K562 (cell line): ENCODE data around the gene CAPS. TPM values are rescaled to one million over a fixed set of nuclear protein-coding genes. Genes with fewer than 3 reads are reported as not detected.

Experiments
- ATAC-seq: fragments of 200-7000 bp; cut with Tn5 transposase; 3 replicates; pipeline ENCODE4 v1.9.1; 2020; ENCODE audit warnings: moderate library complexity
- BruUV-seq: library from RNA; stranded (reverse); fragments of 400-500 nt; replicated peaks from 2 replicates; lab custom pipeline; 2021; lab: Mats Ljungman, UMichigan
- CTCF ChIA-PET: fragments of 300-600 bp; formaldehyde crosslinking; extraction: SDS; loops from one replicate; lab custom pipeline; 2021; ENCODE audit warnings: low intra/inter-chr PET ratio; lab: Yijun Ruan, JAX
- POLR2A ChIA-PET: fragments of 300-600, 350-650 bp; sonication (Branson Sonifier 250); formaldehyde crosslinking; extraction: SDS; loops from one replicate; lab custom pipeline; 2021; ENCODE audit warnings: antibody characterized with exemption, inconsistent platforms; lab: Yijun Ruan, JAX
- DNase-seq, 4 experiments: peaks; one replicate each; pipeline versions ENCODE4 v3.0.0 to v3.0.0-alpha.2; 2011 to 2018; ENCODE audit warnings: low spot score in 3 of 4, mixed read lengths in 3 of 4; ENCODE audit errors: extremely low read depth in 1 of 4
- FAIRE-seq: peaks from 2 replicates; lab custom pipeline; 2011; peaks lifted over from hg19 to GRCh38; lab: Jason Lieb, UNC
- H2AFZ ChIP-seq: 2 replicates; pipeline ENCODE4 v1.6.0; 2011; ENCODE audit warnings: low read depth, low read length, control low read depth, inconsistent platforms
- H3K27ac ChIP-seq: fragments of 200-600 bp; 3 replicates; pipeline ENCODE4 v1.8.0; 2011; ENCODE audit warnings: low read depth, mild to moderate bottlenecking, control low read depth, inconsistent platforms, low read length, moderate library complexity, mixed read lengths; ENCODE audit errors: extremely low read depth
- H3K27me3 ChIP-seq, 2 experiments: fragments of 300-600 bp in 1 of 2; 2 replicates in 1 of 2; 3 replicates in 1 of 2; pipeline versions ENCODE4 v1.6.0 to v1.8.0; 2011; ENCODE audit warnings: inconsistent platforms in 2 of 2, low read length in 2 of 2, mild to moderate bottlenecking in 1 of 2, mixed read lengths in 1 of 2, moderate library complexity in 1 of 2; ENCODE audit not compliant: control insufficient read depth in 2 of 2, insufficient read depth in 2 of 2
- H3K36me3 ChIP-seq: fragments of 300-600 bp; 3 replicates; pipeline ENCODE4 v1.8.0; 2011; ENCODE audit warnings: mild to moderate bottlenecking, low read length, inconsistent platforms; ENCODE audit not compliant: control insufficient read depth, insufficient read depth
- H3K4me1 ChIP-seq, 2 experiments: fragments of 200-600 bp in 1 of 2; replicated peaks in 1 of 2; 2 replicates in 1 of 2; 3 replicates in 1 of 2; pipeline versions ENCODE4 v1.5.1 to v1.8.0; 2011; ENCODE audit warnings: inconsistent platforms in 2 of 2, low read length in 2 of 2, mild to moderate bottlenecking in 1 of 2, mixed read lengths in 1 of 2, moderate library complexity in 1 of 2; ENCODE audit not compliant: control insufficient read depth in 2 of 2, insufficient read depth in 2 of 2
- H3K4me2 ChIP-seq: 2 replicates; pipeline ENCODE4 v1.6.1; 2011; ENCODE audit warnings: low read length, control low read depth, inconsistent platforms, mixed read lengths; ENCODE audit not compliant: insufficient read depth
- H3K4me3 ChIP-seq: fragments of 200-600 bp; sonication (generic), shearing (Covaris generic); 2 replicates; pipeline ENCODE4 v1.5.1; 2016; ENCODE audit warnings: control low read depth, inconsistent platforms
- H3K79me2 ChIP-seq: fragments of 200-600 bp; 3 replicates; pipeline ENCODE4 v1.8.0; 2011; ENCODE audit warnings: low read length, inconsistent platforms; ENCODE audit not compliant: control insufficient read depth, insufficient read depth
- H3K9ac ChIP-seq, 2 experiments: 2 replicates each; pipeline versions ENCODE4 v1.6.0 to v1.6.1; 2011; ENCODE audit warnings: low read depth in 2 of 2, low read length in 2 of 2, control low read depth in 1 of 2, inconsistent platforms in 1 of 2, mild to moderate bottlenecking in 1 of 2, mixed read lengths in 1 of 2; ENCODE audit not compliant: insufficient read depth in 1 of 2
- H3K9me1 ChIP-seq: one replicate; pipeline ENCODE4 v1.6.0; 2011; ENCODE audit warnings: inconsistent platforms, mild to moderate bottlenecking, low read length, moderate library complexity; ENCODE audit not compliant: control insufficient read depth, insufficient read depth
- H3K9me3 ChIP-seq: replicated peaks from 2 replicates; pipeline ENCODE4 v1.5.1; 2011; ENCODE audit warnings: low read depth, low read length, inconsistent platforms; ENCODE audit not compliant: control insufficient read depth, insufficient read depth
- H4K20me1 ChIP-seq: replicated peaks from 2 replicates; pipeline ENCODE4 v1.6.1; 2011; ENCODE audit warnings: low read length, inconsistent platforms, mixed read lengths; ENCODE audit not compliant: control insufficient read depth, insufficient read depth
- CCAR2 ChIP-seq: fragments of 200-400 bp; formaldehyde crosslinking; IDR thresholded peaks from 2 replicates; pipeline ENCODE4 v1.6.1; 2017; ENCODE audit warnings: mild to moderate bottlenecking, low read depth, low read length
- CHD2 ChIP-seq: IDR thresholded peaks from 2 replicates; pipeline ENCODE4 v1.6.1; 2011; ENCODE audit warnings: low read depth, low read length
- EHMT2 ChIP-seq: fragments of 450-650 bp; IDR thresholded peaks from 2 replicates; pipeline ENCODE4 v1.6.1; 2018; ENCODE audit warnings: antibody characterized with exemption
- HSF4 ChIP-seq: fragments of 250-450 bp; sonication (Bioruptor Pico); IDR thresholded peaks from 2 replicates; pipeline ENCODE4 v2.1.2; 2022; ENCODE audit warnings: mild to moderate bottlenecking, moderate library complexity, borderline replicate concordance
- KDM4B ChIP-seq, 2 experiments: fragments of 450-650 bp in 1 of 2; sonication (generic) in 1 of 2; IDR thresholded peaks; 2 replicates each; pipeline ENCODE4 v1.6.1; 2016 to 2017; ENCODE audit warnings: borderline replicate concordance in 2 of 2, antibody characterized with exemption in 1 of 2, low read depth in 1 of 2, mild to moderate bottlenecking in 1 of 2
- PPARD ChIP-seq: fragments of 250-450 bp; sonication (Bioruptor Pico); IDR thresholded peaks from 2 replicates; pipeline ENCODE4 v1.8.0; 2022; ENCODE audit warnings: inconsistent platforms, mild to moderate bottlenecking, moderate library complexity
- PYGO2 ChIP-seq: fragments of 450-650 bp; IDR thresholded peaks from 2 replicates; pipeline ENCODE4 v1.6.1; 2016; ENCODE audit warnings: mild to moderate bottlenecking, missing genetic modification characterization, moderate library complexity, missing compliant biosample characterization
- STAT5A ChIP-seq: IDR thresholded peaks from 2 replicates; pipeline ENCODE4 v1.6.1; 2012; ENCODE audit warnings: low read length, inconsistent platforms, borderline replicate concordance
- ZBTB17 ChIP-seq: fragments of 450-650 bp; formaldehyde crosslinking; IDR thresholded peaks from 2 replicates; pipeline ENCODE4 v1.4.0; 2020; ENCODE audit warnings: mild to moderate bottlenecking
- ZKSCAN1 ChIP-seq: fragments of 150-350 bp; IDR thresholded peaks from 2 replicates; pipeline ENCODE4 v1.6.1; 2016; ENCODE audit warnings: low read depth, low read length
- WGBS: fragments of 100-300 bp; shearing (Covaris generic); methylation state at CpG from one replicate; pipeline ENCODE4 v1.1.6; 2016; ENCODE audit warnings: low coverage, mixed read lengths; ENCODE audit not compliant: insufficient coverage; ENCODE audit errors: missing lambda C conversion rate; 5-methylcytosine and 5-hydroxymethylcytosine counted together
- in situ Hi-C: fragments of 300-500 bp; cut with MboI; formaldehyde crosslinking; loops from 4 replicates; pipeline ENCODE4 v1.15.0; 2018; ENCODE audit warnings: inconsistent platforms, mixed read lengths
- intact Hi-C: fragments of 100-400 bp; cut with micrococcal nuclease; formaldehyde crosslinking; loops from 2 replicates; pipeline ENCODE4 v1.14.2; 2022
- polyA plus RNA-seq, 8 experiments: library from polyadenylated mRNA; depleted of rRNA in 4 of 8; stranded (reverse) in 5 of 8; unstranded in 3 of 8; fragments of >200 nt; fragmentation: Nextera tagmentation in 2 of 8; fragmentation: Illumina TruSeq in 1 of 8; extraction: Ambion mirVana in 2 of 8; extraction: Trizol in 1 of 8; gene quantifications; 2 replicates each; pipeline versions ENCODE4 v1.2.1 to v1.2.3, GENCODE V29; 2011 to 2014; ENCODE audit warnings: inconsistent platforms in 1 of 8, missing spikeins in 1 of 8
- total RNA-seq, 7 experiments: library from RNA; depleted of rRNA in 6 of 7; stranded (reverse); fragments of >200 nt in 6 of 7; fragmentation: Illumina TruSeq in 2 of 7; extraction: Trizol in 2 of 7; gene quantifications; 2 replicates each; pipeline versions ENCODE4 v1.2.1 to v1.2.3, GENCODE V29; 2011 to 2021; ENCODE audit warnings: low replicate concordance in 1 of 7
- TF ChIP-seq, protein P1 (sequence below): IDR thresholded peaks from 2 replicates; pipeline ENCODE4 v1.6.1; 2014; ENCODE audit warnings: antibody characterized with exemption
- TF ChIP-seq, protein P2 (sequence below): sonication (generic); IDR thresholded peaks from 2 replicates; pipeline ENCODE4 v1.6.1; 2016
- TF ChIP-seq, protein P3 (sequence below): fragments of 450-650 bp; IDR thresholded peaks from 2 replicates; pipeline ENCODE4 v1.6.1; 2018; ENCODE audit not compliant: partially characterized antibody

The CAPS gene
- total and polyA plus RNA-seq, 9 of the 15 experiments (the other 6 are each of a cell fraction or from before 2014, with no cell fraction given): 0.15 to 4.0 (median 0.91) TPM

DNA sequence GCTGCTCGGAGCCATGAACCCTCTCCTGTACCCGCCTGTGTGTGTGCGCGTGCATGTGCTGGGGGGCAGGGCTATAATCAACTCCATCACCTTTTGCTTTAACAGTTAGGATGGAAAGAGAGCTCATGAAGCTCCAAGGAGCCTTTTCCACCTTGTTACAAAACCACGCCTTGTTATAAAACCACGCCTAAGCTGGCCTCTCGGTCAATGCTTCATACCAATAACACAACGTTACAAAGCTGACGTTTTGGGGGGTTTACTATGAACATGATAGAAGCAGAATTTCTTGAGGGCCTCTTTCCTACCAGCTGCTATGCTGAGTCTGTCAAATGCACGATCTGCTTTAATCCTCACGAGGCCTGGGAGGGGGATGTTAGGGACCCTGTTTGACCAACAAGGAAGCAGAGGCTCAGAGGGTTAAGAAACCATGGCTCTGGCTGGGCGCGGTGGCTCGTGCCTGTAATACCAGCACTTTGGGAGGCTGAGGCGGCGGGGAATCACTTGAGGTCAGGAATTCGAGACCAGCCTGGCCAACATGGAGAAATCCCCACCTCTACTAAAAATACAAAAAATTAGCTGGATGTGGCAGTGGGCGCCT lies 11.9 kb downstream of the CAPS start:
- Histone ChIP-seq H3K4me3 (no peak overlapping the region), H3K36me3 (peaks cover 97% of the 10 kb centered on the region; the same call in 2 of the 3 replicates), H2AFZ (no peak overlapping the region), H3K9me3 (no peaks in the 10 kb centered on the region), H3K4me2 (no peak overlapping the region), H3K9me1 (no peaks in the 10 kb centered on the region), H3K9ac (no peak overlapping the region), H3K27me3 (no peaks in the 10 kb centered on the region), H3K27ac (no peak overlapping the region), H3K4me1 (peaks cover 0 to 8% of the 10 kb centered on the region in 2 experiments; a peak in 1 of 5 replicates), H4K20me1 (no peaks in the 10 kb centered on the region), H3K79me2 (no peaks in the 10 kb centered on the region; the same call in 2 of the 3 replicates)
- ChIA-PET POLR2A (interaction anchor here (0.5 to 1.9 kb wide), 3 partner anchors 12 to 23 kb away, joined by 3 to 5 read pairs (median 3); partner anchors contain the start of gene NDUFA11), CTCF (no interaction called here)
- intact Hi-C loops (no loop called here), in situ Hi-C loops (no loop called here)
- 93% methylated on average over 18 of the region's 18 CpGs for WGBS
- no peak for FAIRE-seq
- DNase-seq: no peak
- BruUV-seq: no TSS peak
- ATAC-seq: no peak
- no peak for TF ChIP-seq ZKSCAN1
- no peak for TF ChIP-seq EHMT2
- no peak for TF ChIP-seq CHD2
- no peak for TF ChIP-seq PYGO2 (tag)
- TF ChIP-seq, protein P1, sequence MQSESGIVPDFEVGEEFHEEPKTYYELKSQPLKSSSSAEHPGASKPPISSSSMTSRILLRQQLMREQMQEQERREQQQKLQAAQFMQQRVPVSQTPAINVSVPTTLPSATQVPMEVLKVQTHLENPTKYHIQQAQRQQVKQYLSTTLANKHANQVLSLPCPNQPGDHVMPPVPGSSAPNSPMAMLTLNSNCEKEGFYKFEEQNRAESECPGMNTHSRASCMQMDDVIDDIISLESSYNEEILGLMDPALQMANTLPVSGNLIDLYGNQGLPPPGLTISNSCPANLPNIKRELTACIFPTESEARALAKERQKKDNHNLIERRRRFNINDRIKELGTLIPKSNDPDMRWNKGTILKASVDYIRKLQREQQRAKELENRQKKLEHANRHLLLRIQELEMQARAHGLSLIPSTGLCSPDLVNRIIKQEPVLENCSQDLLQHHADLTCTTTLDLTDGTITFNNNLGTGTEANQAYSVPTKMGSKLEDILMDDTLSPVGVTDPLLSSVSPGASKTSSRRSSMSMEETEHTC: no peak
- TF ChIP-seq ZBTB17 (CRISPR knock-in tag): no peak
- no peak for TF ChIP-seq CCAR2
- no peak for TF ChIP-seq KDM4B (IDR thresholded peaks at IDR 0.05; ENCODE audit: borderline replicate concordance in 2 of 2, low read depth in 1 of 2)
- no peak for TF ChIP-seq PPARD (CRISPR knock-in tag)
- TF ChIP-seq, protein P2, sequence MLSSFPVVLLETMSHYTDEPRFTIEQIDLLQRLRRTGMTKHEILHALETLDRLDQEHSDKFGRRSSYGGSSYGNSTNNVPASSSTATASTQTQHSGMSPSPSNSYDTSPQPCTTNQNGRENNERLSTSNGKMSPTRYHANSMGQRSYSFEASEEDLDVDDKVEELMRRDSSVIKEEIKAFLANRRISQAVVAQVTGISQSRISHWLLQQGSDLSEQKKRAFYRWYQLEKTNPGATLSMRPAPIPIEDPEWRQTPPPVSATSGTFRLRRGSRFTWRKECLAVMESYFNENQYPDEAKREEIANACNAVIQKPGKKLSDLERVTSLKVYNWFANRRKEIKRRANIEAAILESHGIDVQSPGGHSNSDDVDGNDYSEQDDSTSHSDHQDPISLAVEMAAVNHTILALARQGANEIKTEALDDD: no peak
- TF ChIP-seq STAT5A: no peak
- no peak for TF ChIP-seq HSF4 (CRISPR knock-in tag)
- TF ChIP-seq, protein P3, sequence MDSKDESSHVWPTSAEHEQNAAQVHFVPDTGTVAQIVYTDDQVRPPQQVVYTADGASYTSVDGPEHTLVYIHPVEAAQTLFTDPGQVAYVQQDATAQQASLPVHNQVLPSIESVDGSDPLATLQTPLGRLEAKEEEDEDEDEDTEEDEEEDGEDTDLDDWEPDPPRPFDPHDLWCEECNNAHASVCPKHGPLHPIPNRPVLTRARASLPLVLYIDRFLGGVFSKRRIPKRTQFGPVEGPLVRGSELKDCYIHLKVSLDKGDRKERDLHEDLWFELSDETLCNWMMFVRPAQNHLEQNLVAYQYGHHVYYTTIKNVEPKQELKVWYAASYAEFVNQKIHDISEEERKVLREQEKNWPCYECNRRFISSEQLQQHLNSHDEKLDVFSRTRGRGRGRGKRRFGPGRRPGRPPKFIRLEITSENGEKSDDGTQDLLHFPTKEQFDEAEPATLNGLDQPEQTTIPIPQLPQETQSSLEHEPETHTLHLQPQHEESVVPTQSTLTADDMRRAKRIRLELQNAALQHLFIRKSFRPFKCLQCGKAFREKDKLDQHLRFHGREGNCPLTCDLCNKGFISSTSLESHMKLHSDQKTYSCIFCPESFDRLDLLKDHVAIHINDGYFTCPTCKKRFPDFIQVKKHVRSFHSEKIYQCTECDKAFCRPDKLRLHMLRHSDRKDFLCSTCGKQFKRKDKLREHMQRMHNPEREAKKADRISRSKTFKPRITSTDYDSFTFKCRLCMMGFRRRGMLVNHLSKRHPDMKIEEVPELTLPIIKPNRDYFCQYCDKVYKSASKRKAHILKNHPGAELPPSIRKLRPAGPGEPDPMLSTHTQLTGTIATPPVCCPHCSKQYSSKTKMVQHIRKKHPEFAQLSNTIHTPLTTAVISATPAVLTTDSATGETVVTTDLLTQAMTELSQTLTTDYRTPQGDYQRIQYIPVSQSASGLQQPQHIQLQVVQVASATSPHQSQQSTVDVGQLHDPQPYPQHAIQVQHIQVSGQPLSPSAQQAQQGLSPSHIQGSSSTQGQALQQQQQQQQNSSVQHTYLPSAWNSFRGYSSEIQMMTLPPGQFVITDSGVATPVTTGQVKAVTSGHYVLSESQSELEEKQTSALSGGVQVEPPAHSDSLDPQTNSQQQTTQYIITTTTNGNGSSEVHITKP: no peak
